HG02678 (cell line): Measurements from ENCODE around the gene KCNMB3.
"Not testable (repeated sequence)": the region's sequence is repeated elsewhere in the genome, so short reads cannot be mapped to it uniquely, and the experiment has no call there.

Experiments used
- ATAC-seq: cut with Tn5 transposase; IDR thresholded peaks from one replicate; pipeline ENCODE4 v1.9.1; 2021; ENCODE audit warnings: mild to moderate bottlenecking, moderate library complexity; ENCODE audit not compliant: unreplicated experiment

Gene KCNMB3, protein sequence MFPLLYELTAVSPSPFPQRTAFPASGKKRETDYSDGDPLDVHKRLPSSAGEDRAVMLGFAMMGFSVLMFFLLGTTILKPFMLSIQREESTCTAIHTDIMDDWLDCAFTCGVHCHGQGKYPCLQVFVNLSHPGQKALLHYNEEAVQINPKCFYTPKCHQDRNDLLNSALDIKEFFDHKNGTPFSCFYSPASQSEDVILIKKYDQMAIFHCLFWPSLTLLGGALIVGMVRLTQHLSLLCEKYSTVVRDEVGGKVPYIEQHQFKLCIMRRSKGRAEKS

DNA sequence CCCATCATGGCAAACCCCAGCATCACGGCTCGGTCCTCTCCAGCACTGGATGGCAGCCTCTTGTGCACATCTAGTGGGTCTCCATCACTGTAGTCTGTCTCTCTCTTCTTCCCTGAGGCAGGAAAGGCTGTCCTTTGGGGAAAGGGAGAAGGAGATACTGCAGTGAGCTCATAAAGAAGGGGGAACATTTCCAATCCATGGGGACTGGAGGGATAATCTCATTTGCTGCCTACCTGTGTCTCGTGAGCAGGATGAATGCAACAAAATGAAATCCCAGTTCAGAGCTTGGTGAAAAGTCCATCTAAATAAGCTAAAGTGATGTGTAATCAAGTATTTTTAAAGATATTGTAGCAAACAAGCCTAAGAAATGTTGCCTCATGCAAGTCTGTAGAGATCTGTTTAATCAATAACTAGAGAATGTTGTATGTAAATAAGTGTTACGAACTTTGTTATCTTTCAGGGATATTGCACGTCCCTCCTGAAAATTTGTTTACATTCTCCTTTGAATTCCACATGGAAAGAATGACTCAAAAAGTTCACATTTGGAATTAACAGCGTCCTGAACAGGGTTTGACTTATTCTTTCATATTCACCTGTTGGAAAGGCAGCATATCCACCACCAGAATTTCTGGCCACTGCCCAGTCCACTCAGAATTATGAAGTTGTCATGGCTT, at the start of gene KCNMB3:
TSS of gene KCNMB3 (minus strand) at position 312 of the 674 bp plus-strand sequence. CDS start at position 188, 124 bp downstream.
- ATAC-seq = no peak

DNA sequence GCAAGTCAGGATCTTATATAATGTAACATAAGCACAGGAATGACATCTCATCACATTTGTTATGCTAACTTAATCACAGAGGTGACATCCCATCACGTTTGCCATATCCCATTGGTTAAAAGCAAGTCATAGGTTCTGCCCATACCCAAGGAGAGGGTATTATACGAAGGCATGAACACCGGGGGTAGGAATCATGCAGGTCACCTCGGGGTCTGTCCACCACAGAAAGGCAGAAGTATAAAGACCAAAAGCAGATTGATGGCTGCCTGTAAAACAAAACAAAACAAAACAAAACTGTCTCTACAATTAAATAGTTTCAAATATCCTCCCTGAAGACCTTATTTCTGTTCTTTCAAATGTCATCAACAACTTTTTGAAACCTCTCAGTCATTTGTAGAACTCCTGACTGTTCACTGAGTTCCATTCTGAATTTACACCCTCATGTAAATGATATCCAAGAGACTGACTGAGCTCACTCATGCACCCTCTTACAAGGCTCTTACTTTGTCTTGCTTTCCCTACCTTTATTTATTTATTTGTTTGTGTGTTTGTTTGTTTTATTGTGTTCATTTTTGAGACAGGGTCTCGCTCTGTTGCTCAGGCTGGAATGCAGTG, 49.2 kb upstream of the KCNMB3 start:
- peak; percentile 56 for ATAC-seq

DNA sequence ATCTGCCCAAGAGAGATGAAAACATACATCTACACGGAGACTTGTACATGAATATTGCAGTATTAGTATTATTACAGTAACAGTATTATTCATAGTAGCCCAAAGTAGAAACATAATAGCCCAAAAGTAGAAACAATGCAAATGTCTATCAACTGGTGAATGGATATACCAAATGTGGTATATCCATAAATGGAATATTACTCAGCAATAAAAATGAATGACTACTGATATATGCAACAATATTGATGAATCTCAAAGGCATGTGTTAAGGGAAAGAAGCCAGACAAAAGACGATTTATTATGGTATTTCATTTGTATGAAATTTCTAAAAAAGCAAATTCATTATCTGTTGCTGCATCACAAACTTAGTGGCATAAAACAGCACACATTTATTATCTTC, 48.4 kb upstream of the KCNMB3 start:
- ATAC-seq = no peak

DNA sequence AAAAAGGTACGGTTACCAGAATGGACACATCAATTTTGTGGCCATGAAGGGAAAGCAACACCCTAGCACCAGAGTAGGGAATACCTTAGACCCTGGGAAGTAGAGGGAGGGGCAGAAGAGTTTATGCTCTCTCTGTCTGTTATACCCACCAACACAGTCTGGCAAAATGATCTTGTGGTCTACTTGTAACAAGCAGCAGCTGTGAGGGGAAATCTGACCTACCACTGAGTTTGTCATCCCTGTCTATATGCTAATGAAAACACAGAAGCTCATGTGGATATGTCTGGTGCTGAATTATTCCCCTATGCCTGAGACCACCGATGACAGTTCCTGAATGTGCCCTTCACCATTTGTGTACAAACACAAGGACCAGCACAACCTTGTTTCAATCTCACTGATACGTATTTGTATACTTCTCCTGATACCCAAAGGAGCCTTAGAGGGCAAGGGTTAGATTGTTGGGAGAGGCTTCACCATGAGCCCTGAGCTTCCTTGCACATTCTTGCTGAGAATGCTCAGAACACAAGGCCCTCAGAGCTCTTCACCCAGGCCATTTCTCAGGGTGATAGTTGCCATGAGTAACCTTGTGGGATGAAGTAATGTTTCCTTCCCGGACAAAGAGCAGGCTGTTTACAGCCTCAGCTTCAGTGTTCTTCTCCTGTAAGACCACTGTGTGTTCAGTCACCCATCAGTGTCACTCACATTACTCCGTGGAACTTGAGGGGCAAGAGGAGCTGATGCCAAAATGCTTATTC, 47.2 kb upstream of the KCNMB3 start:
- no peak for ATAC-seq

DNA sequence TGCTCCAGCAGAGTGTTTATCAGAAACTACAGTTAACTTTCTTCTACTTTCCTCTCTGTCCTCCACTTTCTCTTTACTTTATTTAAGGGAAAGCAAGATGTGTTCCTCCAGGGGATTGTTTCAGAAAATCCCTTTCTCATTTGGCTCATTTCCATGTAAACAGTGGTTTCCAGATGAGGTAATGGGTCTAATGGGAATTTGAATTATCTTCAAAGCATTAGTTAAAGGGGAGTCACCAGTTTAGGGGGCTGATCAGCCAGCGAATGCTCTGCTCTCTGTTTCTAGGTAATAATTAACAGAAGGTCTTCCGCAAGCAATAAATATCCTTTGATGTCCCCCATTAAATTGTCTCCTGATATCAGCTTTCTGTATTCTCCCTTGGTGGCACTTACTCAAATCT, 41.5 kb upstream of the KCNMB3 start:
- ATAC-seq = no peak

DNA sequence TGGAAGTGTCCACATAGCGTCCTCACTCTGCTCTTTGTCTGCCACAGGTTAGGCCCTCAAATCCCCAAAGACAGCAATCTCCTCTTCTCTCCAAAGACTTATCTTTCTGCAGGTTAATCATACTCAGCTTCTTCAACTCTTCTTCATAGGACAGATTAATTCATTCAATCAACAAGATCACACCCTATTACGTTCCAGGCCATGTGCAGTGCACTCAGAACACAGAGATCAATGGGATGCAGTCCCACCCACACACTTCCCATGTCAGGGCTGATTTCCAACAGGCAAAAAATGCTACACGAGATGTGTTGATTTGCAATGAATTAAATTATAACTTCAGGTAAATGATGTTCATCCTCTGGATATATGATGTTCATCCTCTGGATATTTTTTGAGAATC, 38.4 kb upstream of the KCNMB3 start:
- ATAC-seq = no peak

DNA sequence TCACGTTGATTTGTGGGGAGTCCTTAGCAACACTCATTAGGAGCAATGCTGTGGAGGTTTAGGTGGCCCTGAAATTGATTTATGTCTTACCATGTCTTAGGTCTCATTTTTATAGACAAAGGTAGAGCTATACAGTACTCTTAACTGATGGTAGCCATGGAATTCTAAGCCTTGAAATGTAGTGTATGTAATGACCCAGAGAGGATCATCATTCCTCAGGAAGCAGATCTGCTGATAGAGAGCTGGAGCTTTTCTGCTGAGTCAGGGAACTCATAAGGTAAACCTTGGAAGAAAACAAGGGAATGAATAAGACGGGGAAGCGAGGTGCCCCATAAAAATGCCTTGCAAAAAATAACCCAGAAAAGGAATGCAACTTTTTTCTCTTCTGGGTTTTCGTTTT, 37.9 kb upstream of the KCNMB3 start:
- ATAC-seq = no peak

DNA sequence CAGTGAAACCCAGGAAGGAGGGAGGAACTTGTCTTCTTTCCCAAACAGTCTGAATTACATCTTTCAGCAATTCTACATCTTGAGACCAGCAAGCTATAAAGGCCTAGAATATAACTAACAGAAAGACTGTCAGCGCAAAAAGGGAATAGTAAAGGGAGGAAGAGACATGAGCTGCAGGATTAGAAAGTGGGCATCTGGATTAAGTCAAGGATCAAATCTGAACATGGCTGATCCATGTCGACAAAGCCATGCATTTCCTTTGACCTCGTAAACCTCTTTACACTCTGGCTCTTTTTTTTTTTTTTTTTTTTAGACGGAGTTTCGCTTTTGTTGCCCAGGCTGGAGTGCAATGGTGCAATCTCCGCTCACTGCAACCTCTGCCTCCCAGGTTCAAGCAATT, 35.4 kb upstream of the KCNMB3 start:
- no peak for ATAC-seq

DNA sequence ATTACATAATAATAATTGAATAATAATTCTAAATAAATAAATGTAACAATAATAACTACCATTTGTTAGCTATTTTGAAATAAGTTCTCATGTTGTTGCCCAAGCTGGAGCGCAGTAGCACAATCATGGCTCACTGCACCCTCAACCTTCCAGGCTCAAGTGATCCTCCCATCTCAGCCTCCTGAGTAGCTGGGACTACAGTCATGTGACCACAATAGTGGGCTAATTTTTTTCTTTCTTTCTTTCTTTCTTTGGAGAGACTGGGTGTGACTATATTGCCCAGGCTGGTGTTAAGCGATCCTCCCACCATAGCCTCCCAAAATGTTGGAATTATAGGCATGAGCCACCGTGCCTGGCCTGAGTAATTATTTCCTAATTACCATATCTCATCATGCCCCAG, 30.9 kb upstream of the KCNMB3 start:
- no peak for ATAC-seq

DNA sequence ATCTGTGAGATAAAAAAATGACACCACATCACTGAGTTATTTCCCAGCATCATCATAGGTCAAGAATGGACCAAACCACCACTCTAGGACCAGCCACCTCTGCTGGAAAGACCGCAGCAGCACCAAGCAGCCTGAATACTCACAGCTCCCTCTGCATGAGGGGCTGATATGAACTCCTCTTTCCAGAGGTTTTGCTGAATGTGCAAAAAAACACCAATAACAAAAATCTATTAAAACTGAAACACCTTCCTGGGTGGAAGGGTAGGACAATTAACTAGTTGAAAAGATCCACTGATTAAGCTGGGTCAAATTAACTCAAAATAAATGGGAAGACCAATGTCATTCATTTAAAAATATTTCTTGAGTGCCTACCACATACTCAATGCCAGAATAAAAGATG, 28.9 kb upstream of the KCNMB3 start:
- ATAC-seq = no peak

DNA sequence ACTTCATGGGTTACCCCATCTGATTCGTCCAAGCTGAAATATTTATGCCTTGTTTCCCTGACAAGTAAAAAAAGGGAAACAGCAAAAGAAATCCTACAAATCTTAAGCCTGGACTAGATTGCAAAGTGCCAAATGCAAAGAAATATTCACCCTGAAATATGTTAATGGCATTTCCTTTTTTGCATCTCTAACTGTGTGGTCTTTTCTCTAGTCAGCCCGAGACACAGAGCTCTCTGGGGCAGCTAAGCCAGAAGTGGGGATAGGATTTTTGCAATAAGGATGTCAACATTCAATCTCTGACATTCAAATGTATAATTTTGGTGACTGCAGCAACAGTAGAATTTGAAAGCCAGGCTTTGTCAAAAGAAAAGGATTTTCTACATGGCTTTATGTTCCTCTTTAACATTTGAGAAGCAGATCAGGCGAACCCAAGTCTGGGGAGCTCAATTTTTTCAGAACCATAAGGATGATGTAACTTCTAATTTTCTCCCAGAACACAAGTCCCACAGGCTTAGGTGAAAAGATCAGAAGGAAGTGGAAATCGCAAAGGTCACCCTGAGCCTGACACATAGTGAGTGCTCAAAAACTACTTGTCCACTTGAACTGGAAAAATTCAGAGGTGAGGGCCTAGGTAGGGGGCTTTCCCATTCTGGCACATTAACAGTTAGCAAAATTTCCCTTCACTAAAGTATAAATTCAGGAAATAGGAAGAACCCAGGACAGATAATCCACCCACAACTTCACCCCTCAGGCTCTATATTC, 28.2 kb upstream of the KCNMB3 start:
- no peak for ATAC-seq

DNA sequence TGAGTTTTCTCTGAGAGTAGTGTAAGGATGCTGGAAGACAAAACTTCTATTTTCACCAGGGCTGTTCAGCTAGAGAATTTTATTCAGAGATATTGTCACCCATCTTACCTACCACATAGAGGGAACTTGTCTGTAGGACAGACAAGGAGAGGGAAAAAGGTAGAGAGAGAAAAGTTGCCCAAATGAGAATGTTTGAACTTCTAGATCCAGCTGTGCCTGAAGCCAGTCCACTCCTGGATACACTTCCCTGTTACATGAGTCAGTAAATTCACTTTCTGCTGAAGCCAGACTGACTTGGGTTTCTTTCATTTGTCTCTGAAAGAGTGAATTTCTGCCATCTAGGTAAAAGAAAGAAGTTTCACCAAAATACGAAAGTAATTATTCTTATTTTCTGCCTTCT, 27.2 kb upstream of the KCNMB3 start:
- ATAC-seq = no peak

DNA sequence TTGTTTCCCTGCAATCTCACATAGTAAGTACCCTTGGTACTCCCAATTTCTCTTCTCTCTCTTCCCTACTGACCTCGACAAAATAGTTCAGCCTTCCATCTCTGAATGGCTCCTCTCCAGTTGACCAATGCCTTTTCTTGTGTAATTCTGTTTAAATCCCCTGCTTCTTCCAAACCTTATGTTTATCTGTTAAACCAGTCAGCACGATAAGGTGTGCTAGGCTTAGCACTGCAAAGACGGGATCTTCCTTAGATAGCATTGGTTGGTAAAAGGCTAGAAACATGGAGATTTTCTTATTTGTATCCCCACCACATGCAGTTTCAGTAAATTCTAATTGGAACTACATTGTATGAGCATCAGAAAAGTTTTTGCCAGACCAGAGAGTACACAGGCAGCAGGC, 25.8 kb upstream of the KCNMB3 start:
- no peak for ATAC-seq

DNA sequence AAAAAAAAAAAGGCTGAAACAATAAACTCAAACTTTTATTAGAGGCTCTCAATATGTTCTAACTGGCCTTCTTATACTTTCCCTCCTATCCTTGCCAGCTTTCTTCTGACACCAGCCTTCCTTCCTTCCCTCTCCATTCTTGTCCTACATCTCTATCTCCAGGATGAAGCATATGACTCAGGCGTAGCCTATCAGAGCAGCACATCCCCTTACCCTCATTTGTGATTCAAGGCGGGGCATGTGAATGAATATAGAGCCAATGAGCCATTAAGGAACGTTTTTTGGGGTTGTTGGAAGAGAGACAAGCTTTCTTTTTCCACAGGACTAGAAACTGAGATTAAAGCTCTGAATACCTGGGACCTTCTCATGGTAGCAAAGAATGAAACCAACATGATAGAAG, 25.1 kb upstream of the KCNMB3 start:
- no peak for ATAC-seq

DNA sequence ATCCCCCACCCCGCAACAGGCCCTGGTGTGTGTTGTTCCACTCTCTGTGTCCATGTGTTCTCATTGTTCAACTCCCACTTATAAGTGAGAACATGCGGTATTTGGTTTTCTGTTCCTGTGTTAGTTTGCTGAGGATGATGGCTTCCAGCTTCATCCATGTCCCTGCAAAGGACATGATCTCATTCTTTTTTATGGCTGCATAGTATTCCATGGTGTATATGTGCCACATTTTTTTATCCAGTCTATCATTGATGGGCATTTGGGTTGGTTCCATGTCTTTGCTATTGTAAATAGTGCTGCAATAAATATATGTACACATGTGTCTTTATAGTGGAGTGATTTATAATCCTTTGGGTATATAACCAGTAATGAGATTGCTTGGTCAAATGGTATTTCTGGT, 23.5 kb upstream of the KCNMB3 start:
- ATAC-seq = not testable (repeated sequence)

DNA sequence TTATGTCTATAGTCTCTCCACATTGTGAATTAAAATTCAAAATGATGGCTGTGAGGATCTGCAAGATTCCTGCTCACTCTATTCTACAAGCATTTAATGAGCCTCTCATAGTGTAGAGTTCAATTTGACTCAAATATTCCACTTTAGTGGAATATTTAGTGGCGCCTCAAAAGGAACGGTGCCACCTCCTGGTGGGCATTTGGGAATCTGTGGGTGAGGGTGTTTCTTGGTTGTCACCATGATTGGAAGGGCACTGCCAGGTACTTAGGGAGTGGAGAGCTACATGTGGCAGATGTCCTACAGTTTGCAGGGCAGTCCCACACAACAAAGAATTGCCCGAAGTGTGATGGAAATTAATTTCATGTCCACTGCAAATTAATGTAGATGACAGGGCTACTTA, 21.5 kb upstream of the KCNMB3 start:
- no peak for ATAC-seq

DNA sequence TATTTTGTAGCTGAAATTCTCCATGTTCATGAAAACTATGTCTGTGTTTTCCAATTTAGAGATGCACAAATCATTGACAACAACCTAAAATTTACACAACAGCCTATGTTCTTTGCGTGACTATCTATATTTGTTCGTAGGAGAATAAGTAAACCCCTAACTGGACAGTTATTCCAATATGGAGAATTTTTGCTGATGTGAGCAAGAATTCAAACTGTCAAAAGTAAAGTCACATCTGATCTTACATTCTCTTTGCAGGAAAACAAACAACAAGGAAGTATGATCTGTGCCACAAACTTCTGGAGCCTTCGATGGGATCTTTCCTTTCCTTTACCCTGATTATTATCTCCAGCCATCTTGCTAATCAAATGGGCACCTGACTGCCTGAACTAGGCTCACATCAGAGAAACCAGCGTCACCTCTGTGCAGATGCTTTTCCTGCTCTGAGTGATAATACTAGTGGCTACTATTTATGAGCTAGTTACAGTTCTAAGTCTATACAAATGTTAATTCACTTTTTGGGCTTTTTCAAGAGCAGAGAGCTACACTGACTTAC, 18.3 kb upstream of the KCNMB3 start:
- ATAC-seq = no peak

DNA sequence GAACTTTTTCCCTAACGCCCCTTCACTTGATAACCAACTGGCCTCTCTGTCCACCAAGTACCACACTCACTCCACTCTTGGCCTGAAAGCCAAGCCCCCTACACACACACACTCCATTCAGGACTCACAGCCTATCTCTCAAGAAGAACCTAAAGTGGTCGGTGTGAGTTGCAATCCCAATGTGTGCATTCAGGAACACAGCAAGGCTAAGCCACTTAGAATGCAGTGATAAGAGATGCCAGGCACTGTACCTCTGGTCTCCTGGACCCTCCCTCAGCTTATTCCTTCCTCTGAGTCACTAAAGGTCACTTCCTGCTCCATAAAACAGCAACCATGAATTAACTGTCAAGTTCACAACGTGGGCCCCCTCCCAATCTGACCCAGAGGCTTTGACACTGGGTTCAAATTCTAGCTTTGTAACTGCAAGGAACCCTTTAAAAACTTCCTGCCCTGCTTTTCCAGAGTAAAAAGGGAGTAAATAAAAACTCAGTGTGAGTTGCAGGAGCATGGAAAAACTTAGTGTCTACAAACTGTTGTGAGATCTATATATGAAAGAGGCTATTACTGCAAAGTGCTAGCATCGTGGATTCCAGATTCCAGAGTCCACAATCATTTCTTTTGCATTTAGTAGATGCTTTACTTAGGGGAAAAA, 17.6 kb upstream of the KCNMB3 start:
- no peak for ATAC-seq

DNA sequence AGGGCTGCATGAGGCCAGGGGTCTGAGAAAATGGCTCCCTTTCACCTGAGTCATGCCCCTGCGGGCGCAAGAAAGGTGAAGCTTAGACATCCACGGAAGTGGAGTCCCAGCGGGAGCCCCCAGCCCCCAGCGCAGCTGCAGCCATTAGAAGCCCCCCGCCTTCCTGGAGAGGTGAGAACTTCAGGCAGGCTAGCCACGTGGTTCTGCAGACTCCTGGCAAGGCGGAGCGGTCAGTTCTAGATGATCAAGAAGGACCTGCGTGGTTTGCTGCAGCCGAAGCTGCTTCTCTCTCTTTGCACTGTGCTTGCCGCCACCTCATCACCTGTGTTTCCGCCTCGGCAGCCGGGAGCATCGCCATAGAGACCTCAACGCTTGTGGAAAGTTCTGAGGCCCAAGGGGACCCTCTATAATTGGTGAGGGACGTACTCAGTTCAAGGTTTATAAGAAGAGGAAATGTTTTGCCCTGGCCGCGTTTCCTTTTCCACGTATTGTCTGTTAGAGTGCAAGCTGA, 15.8 kb upstream of the KCNMB3 start:
- no peak for ATAC-seq

DNA sequence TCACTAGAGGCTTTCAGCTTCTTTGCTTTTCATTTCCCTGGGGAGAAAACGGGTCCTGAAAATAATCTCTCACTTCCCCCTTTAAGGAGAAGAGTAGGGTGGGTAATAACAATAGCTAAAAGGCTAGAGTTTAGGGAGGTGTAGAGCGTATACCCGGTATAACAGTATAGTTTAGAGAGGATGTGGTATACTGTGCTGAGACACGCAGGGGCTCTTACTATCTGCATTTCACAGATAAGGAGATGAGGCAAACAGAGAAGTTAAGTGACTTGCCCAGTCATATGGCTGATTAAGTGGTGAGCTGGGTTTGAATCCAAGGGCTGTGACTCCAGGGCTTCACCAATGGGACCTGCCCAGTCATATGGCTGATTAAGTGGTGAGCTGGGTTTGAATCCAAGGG, 15.0 kb upstream of the KCNMB3 start:
- peak; percentile 29 for ATAC-seq
